Lower leg skin (tissue), 4 donors: Measurements from ENCODE around the gene PRKCE. TPM values are rescaled to one million over a fixed set of nuclear protein-coding genes. Genes with fewer than 3 reads are reported as not detected.

Source experiments
- DNase-seq, 2 donors: peaks; one replicate each; pipeline ENCODE4 v3.0.0-alpha.2; 2019; ENCODE audit warnings: low spot score in 2 of 2
- H3K4me3 ChIP-seq: fragments of 200-600 bp; sonication (generic); 2 replicates; pipeline ENCODE4 v1.5.1; 2017; ENCODE audit warnings: mild to moderate bottlenecking, low read depth; ENCODE audit not compliant: poor library complexity, severe bottlenecking
- POLR2A ChIP-seq, 2 donors: fragments of 450-650 bp; IDR thresholded peaks; one replicate each; pipeline ENCODE4 v1.6.1; 2016 to 2017; ENCODE audit warnings: antibody characterized with exemption in 2 of 2, mild to moderate bottlenecking in 1 of 2, moderate library complexity in 1 of 2
- WGBS, 2 donors: methylation state at CpG; one replicate each; pipeline ENCODE4 v1.1.5; 2018; 5-methylcytosine and 5-hydroxymethylcytosine counted together
- intact Hi-C: fragments of 100-400 bp; cut with DNase I; formaldehyde crosslinking; loops from one replicate; pipeline ENCODE4 v1.15.0; 2023; ENCODE audit warnings: low total_unique reads
- total RNA-seq, 4 donors: library from RNA; depleted of rRNA; stranded (reverse); fragments of >200 nt; gene quantifications; one replicate each; pipeline ENCODE4 v1.1.0, GENCODE V29; 2016
- TF ChIP-seq, protein P1 (sequence below), 3 donors: fragments of 450-650 bp; IDR thresholded peaks; one replicate each; pipeline ENCODE4 v1.5.1; 2016; ENCODE audit warnings: antibody characterized with exemption in 3 of 3, mild to moderate bottlenecking in 3 of 3, moderate library complexity in 2 of 3

The PRKCE gene
- total RNA-seq, 4 donors from 2014 or later, result 3.5 to 10.3 (median 6.1) TPM

DNA sequence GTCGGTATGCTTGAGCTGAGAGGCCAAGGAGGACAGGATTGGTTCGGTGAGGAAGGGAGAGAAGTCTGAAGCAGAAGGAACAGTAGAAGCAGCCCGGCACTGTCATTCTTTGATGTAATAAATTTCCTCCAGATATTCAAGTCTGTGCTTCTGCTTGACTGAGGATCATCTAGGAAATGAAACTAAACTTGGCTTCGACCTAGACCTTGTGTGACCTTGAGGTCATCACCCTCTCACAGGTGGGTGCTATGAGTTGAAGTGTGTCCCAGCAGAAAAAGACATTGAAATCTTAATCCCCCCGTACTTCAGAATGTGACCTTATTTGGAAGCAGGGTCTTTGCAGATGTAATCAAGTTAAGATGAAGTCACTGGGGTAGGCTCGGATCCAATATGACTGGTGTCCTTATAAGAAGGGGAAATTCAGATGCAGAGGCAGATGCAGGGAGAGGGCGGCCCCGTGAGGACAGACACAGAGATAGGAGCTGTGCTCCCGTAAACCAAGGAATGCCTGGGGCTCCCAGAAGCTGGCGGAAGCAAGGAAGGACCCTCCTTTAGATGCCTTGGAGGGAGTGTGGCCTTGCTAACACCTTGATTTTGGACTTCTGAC is 49.0 kb downstream of the PRKCE start:
- WGBS, 2 donors, result 85 to 91% methylated on average over 10 of the region's 10 CpGs
- intact Hi-C loops, result no loop called here
- no peak overlapping the region for H3K4me3 ChIP-seq
- peak in 1 of 2 donors; percentile 83 for DNase-seq
- TF ChIP-seq POLR2A (IDR thresholded peaks at IDR 0.05), result no peak
- TF ChIP-seq, protein P1, sequence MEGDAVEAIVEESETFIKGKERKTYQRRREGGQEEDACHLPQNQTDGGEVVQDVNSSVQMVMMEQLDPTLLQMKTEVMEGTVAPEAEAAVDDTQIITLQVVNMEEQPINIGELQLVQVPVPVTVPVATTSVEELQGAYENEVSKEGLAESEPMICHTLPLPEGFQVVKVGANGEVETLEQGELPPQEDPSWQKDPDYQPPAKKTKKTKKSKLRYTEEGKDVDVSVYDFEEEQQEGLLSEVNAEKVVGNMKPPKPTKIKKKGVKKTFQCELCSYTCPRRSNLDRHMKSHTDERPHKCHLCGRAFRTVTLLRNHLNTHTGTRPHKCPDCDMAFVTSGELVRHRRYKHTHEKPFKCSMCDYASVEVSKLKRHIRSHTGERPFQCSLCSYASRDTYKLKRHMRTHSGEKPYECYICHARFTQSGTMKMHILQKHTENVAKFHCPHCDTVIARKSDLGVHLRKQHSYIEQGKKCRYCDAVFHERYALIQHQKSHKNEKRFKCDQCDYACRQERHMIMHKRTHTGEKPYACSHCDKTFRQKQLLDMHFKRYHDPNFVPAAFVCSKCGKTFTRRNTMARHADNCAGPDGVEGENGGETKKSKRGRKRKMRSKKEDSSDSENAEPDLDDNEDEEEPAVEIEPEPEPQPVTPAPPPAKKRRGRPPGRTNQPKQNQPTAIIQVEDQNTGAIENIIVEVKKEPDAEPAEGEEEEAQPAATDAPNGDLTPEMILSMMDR (IDR thresholded peaks at IDR 0.05), result no peak

DNA sequence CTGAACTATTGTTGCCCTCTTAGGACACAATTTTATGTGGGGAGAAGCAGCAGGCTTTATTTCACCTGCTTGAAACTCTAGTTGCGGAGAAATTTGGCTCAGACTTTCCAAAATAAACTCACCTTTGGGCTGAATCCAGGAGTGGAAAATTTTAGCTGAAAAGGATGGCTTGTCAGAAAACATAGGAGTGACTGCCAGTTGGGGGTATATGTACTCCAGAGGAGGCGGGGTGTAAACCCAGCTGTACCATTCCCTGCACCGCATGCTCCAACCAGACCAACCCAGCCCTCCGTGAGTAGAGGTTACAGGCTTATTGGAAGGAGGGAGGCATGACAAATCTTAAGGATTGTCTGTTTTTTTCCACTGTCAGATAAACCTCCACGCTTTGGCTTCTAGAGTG is 53.8 kb downstream of the PRKCE start:
- TF ChIP-seq, protein P1 (IDR thresholded peaks at IDR 0.05), result no peak
- TF ChIP-seq POLR2A (IDR thresholded peaks at IDR 0.05), result no peak
- intact Hi-C loops, result no loop called here
- WGBS, 2 donors, result 64 to 71% methylated on average over 5 of the region's 5 CpGs
- no peak for DNase-seq
- H3K4me3 ChIP-seq, result no peak overlapping the region

DNA sequence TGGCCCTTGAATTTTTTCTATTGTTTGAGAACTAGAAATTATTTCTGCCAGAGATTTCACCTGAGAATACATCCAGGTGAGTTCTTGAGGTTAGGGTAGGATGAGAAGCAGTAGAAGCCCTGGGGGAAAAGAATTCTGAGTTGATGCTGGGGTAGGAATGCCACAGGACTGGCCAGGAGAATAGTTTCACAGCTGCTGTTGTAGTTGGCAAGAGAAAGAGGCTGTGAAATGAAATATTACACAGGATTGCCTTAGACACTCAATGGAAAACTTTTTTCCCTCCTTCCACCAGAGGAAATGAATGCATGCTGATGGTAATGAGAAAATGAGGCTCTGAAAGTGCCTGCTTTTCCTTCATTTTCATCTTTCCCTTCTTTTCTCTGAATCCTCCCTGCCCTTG is 54.6 kb downstream of the PRKCE start:
- DNase-seq, result no peak
- no peak overlapping the region for H3K4me3 ChIP-seq
- TF ChIP-seq POLR2A (IDR thresholded peaks at IDR 0.05), result no peak
- TF ChIP-seq, protein P1 (IDR thresholded peaks at IDR 0.05), result no peak
- intact Hi-C loops, result no loop called here

DNA sequence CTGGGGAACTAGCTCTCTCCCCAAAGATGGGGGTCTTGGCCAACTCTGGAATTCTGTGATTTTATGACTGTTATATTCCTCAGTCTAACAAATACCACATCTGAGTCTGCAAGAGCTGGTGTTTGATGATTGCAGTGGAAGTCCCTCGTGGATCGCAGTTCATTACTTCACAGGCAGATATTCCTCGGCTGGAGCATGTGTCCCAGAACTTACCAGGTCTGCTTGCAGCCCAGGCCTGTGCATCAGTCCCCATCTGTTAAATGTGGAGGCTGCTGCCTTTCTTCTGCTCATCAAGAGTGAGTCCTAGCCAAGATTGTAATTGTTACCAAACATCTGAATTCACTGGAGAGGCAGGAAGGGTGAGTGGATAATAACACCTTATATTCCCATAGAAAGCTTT is 55.5 kb downstream of the PRKCE start:
- 64 to 70% methylated on average over 3 of the region's 3 CpGs for WGBS, 2 donors
- no peak overlapping the region for H3K4me3 ChIP-seq
- no peak for TF ChIP-seq POLR2A (IDR thresholded peaks at IDR 0.05)
- TF ChIP-seq, protein P1 (IDR thresholded peaks at IDR 0.05), result no peak
- no peak for DNase-seq
- intact Hi-C loops, result no loop called here

DNA sequence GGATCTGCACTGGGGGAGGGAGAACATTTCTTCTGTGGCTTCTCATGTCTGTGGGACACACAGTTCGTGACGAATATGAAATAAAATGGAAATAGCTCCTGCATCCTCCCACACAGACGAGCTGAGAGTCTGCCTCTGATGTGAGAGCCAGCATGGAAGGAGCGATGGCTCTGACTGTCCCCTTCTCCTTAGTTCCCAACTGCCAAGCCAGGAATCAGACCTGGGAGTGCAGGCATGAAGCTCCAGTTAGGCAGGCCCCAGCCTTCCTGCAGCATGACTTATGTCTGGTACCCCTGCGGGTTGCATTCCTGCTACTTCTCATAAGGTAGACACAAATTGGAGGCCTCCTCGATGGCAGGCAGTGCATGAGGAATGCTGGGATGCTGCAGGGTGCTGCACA is 56.2 kb downstream of the PRKCE start:
- 85 to 87% methylated on average over 6 of the region's 6 CpGs for WGBS, 2 donors
- no peak overlapping the region for H3K4me3 ChIP-seq
- no peak for DNase-seq
- no peak for TF ChIP-seq POLR2A (IDR thresholded peaks at IDR 0.05)
- TF ChIP-seq, protein P1 (IDR thresholded peaks at IDR 0.05), result no peak
- intact Hi-C loops, result no loop called here

DNA sequence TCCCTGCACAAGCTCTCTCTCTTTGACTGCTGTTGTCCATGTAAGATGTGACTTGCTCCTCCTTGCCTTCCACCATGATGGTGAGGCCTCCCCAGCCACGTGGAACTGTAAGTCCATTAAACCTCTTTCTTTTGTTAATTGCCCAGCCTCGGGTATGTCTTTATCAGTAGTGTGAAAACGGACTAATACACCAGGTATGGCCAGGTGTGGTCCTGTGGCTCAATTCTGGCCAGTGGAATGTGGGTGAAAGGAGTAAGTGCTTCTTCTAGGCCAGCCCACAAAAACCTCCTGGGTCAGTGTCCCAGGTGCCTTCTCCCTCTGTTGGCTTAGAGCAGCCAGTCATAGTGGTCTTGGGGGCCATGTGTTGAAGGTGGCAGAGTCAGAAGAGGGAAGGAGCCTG is 57.0 kb downstream of the PRKCE start:
- intact Hi-C loops, result no loop called here
- WGBS, 2 donors, result 90 to 96% methylated on average over 3 of the region's 3 CpGs
- TF ChIP-seq POLR2A (IDR thresholded peaks at IDR 0.05), result no peak
- TF ChIP-seq, protein P1 (IDR thresholded peaks at IDR 0.05), result no peak
- no peak overlapping the region for H3K4me3 ChIP-seq
- no peak for DNase-seq
